Endothelial cell of umbilical vein (primary cell): ENCODE measurements around the gene COQ8B. TPM values are rescaled to one million over a fixed set of nuclear protein-coding genes. Genes with fewer than 3 reads are reported as not detected.

ENCODE experiments used
- BruUV-seq: library from RNA; stranded (reverse); fragments of 400-500 nt; replicated peaks from 2 replicates; lab custom pipeline; 2021; lab: Mats Ljungman, UMichigan
- CTCF ChIA-PET: fragments of 300-600, 350-600 bp; sonication (Branson Sonifier 250); formaldehyde crosslinking; loops from one replicate; lab custom pipeline; 2021; ENCODE audit warnings: antibody characterized with exemption, inconsistent platforms; lab: Charles Lee
- POLR2A ChIA-PET: fragments of 300-600, 350-600 bp; sonication (Branson Sonifier 250); formaldehyde crosslinking; loops from one replicate; lab custom pipeline; 2021; ENCODE audit warnings: antibody characterized with exemption, inconsistent platforms; lab: Charles Lee
- DNase-seq: peaks from one replicate; pipeline ENCODE4 v3.0.0-alpha.2; 2011; ENCODE audit warnings: low read depth, low spot score
- FAIRE-seq: peaks from 2 replicates; lab custom pipeline; 2011; peaks lifted over from hg19 to GRCh38; lab: Jason Lieb, UNC
- H2AFZ ChIP-seq: 2 replicates; pipeline ENCODE4 v1.6.0; 2012; ENCODE audit warnings: low read depth, low read length, control low read depth, inconsistent platforms
- H3K27ac ChIP-seq: 2 replicates; pipeline ENCODE4 v1.5.1; 2011; ENCODE audit warnings: low read depth, mild to moderate bottlenecking, control low read depth, low read length, moderate library complexity; ENCODE audit not compliant: insufficient read depth
- H3K27me3 ChIP-seq, 2 experiments: 2 replicates each; pipeline versions ENCODE4 v1.6.0 to v1.6.1; 2011; ENCODE audit warnings: low read length in 2 of 2, mixed read lengths in 1 of 2; ENCODE audit not compliant: control insufficient read depth in 2 of 2, insufficient read depth in 2 of 2
- H3K36me3 ChIP-seq, 2 experiments: 2 replicates in 1 of 2; 3 replicates in 1 of 2; pipeline ENCODE4 v1.5.1; 2011; ENCODE audit warnings: low read length in 2 of 2, mild to moderate bottlenecking in 1 of 2, moderate library complexity in 1 of 2; ENCODE audit not compliant: control insufficient read depth in 2 of 2, insufficient read depth in 2 of 2; ENCODE audit errors: extremely low read depth in 1 of 2
- H3K4me1 ChIP-seq: 3 replicates; pipeline ENCODE4 v1.5.1; 2011; ENCODE audit warnings: mild to moderate bottlenecking, low read length; ENCODE audit not compliant: control insufficient read depth, insufficient read depth; ENCODE audit errors: extremely low read depth
- H3K4me2 ChIP-seq: 2 replicates; pipeline ENCODE4 v1.6.1; 2011; ENCODE audit warnings: low read length, control low read depth, mixed read lengths; ENCODE audit not compliant: insufficient read depth
- H3K4me3 ChIP-seq, 3 experiments: fragments of 200-600 bp in 1 of 3; sonication (generic), shearing (Covaris generic) in 1 of 3; replicated peaks in 1 of 3; 2 replicates each; pipeline ENCODE4 v1.5.1; 2011 to 2016; ENCODE audit warnings: control low read depth in 3 of 3, low read length in 3 of 3, mild to moderate bottlenecking in 2 of 3, inconsistent platforms in 1 of 3, low read depth in 1 of 3, moderate library complexity in 1 of 3; ENCODE audit not compliant: insufficient read depth in 1 of 3
- H3K79me2 ChIP-seq: 2 replicates; pipeline ENCODE4 v1.6.0; 2012; ENCODE audit warnings: low read length, inconsistent platforms; ENCODE audit not compliant: control insufficient read depth, insufficient read depth
- H3K9ac ChIP-seq: replicated peaks from 2 replicates; pipeline ENCODE3; 2011; ENCODE audit warnings: low read length, control low read depth; ENCODE audit not compliant: insufficient read depth; ENCODE audit errors: extremely low read depth
- H3K9me1 ChIP-seq: replicated peaks from 3 replicates; pipeline ENCODE4 v1.6.0; 2011; ENCODE audit warnings: mild to moderate bottlenecking, low read length; ENCODE audit not compliant: control insufficient read depth, insufficient read depth; ENCODE audit errors: extremely low read depth
- H3K9me3 ChIP-seq: replicated peaks from 2 replicates; pipeline ENCODE4 v1.5.1; 2012; ENCODE audit warnings: low read length, inconsistent platforms; ENCODE audit not compliant: control insufficient read depth, insufficient read depth
- H4K20me1 ChIP-seq: replicated peaks from 2 replicates; pipeline ENCODE3; 2011; ENCODE audit warnings: mild to moderate bottlenecking, low read length; ENCODE audit not compliant: control insufficient read depth, insufficient read depth; ENCODE audit errors: extremely low read depth
- CTCF ChIP-seq, 2 donors: IDR thresholded peaks; 1 replicate in 1 of 2; 2 replicates in 1 of 2; pipeline ENCODE4 v1.5.1; 2011; ENCODE audit warnings: low read length in 2 of 2, mild to moderate bottlenecking in 2 of 2, moderate library complexity in 2 of 2, control low read depth in 1 of 2, inconsistent platforms in 1 of 2, low read depth in 1 of 2; ENCODE audit not compliant: insufficient read depth in 1 of 2; ENCODE audit errors: extremely low read depth in 1 of 2
- EZH2 ChIP-seq: IDR thresholded peaks from 2 replicates; pipeline ENCODE4 v1.6.1; 2012; ENCODE audit warnings: borderline replicate concordance, low read depth, mild to moderate bottlenecking, moderate library complexity, low read length, inconsistent platforms; ENCODE audit not compliant: severe bottlenecking
- FOS ChIP-seq: IDR thresholded peaks from 2 replicates; pipeline ENCODE4 v1.6.1; 2011; ENCODE audit warnings: mild to moderate bottlenecking, low read length, moderate library complexity, borderline replicate concordance; ENCODE audit not compliant: insufficient read depth
- GATA2 ChIP-seq: IDR thresholded peaks from 2 replicates; pipeline ENCODE4 v1.7.0; 2011; ENCODE audit warnings: low read depth, mild to moderate bottlenecking, moderate library complexity, mixed read lengths, low read length; ENCODE audit not compliant: insufficient read length, insufficient read depth
- JUN ChIP-seq: IDR thresholded peaks from 2 replicates; pipeline ENCODE4 v1.6.1; 2011; ENCODE audit warnings: borderline replicate concordance, low read depth; ENCODE audit not compliant: insufficient read length, insufficient read depth
- MAX ChIP-seq: IDR thresholded peaks from 2 replicates; pipeline ENCODE4 v1.6.1; 2011; ENCODE audit not compliant: insufficient read depth, insufficient read length
- MYC ChIP-seq: IDR thresholded peaks from one replicate; pipeline ENCODE4 v1.6.1; 2011; ENCODE audit warnings: mild to moderate bottlenecking, low read depth, low read length
- POLR2A ChIP-seq: IDR thresholded peaks from 2 replicates; pipeline ENCODE4 v1.6.1; 2012; ENCODE audit warnings: low read depth, mild to moderate bottlenecking, control low read depth, low read length
- POLR2AphosphoS5 ChIP-seq: IDR thresholded peaks from 2 replicates; pipeline ENCODE4 v1.6.1; 2012; ENCODE audit warnings: low read depth, mild to moderate bottlenecking, control low read depth, low read length, moderate library complexity; ENCODE audit not compliant: insufficient read depth
- dilution Hi-C: fragments of 300-500 bp; cut with MboI; formaldehyde crosslinking; loops from one replicate; pipeline ENCODE4 v1.15.0; 2019; ENCODE audit warnings: low sequenced_read_pairs; ENCODE audit not compliant: extremely low pct_ligation_motif_present
- intact Hi-C: fragments of 100-400 bp; cut with micrococcal nuclease; formaldehyde crosslinking; loops from one replicate; pipeline ENCODE4 v1.10.0; 2022
- polyA plus RNA-seq, 4 experiments: library from polyadenylated mRNA; depleted of rRNA in 3 of 4; stranded (reverse) in 3 of 4; unstranded in 1 of 4; fragments of >200 nt; gene quantifications; 2 replicates each; pipeline versions ENCODE4 v1.2.1 to v1.2.3, GENCODE V29; 2011 to 2012; ENCODE audit warnings: missing spikeins in 1 of 4
- total RNA-seq: library from RNA; stranded (reverse); gene quantifications from 2 replicates; pipeline ENCODE4 v1.2.3, GENCODE V29; 2021

The COQ8B gene
- total and polyA plus RNA-seq, 2 donors (not counting 3 experiments of a cell fraction or from before 2014, with no cell fraction given) = 16.2 to 19.2 TPM

- BruUV-seq = no TSS peak
- FAIRE-seq = no peak
- POLR2A ChIA-PET = no interaction called here
Measured at GRCh38 chr19:40707615-40708014, 9.1 kb downstream of the COQ8B start.

More at GRCh38 chr19:40707615-40708014, 9.1 kb downstream of the COQ8B start:
- DNase-seq = no peak
- H3K9me1 ChIP-seq = no peaks in the 10 kb centered on the region
- H3K27ac ChIP-seq = no peak overlapping the region
- H3K36me3 ChIP-seq = peaks cover 0 to 10% of the 10 kb centered on the region in 2 experiments
- no peak overlapping the region for H3K9ac ChIP-seq
- CTCF ChIA-PET = no interaction called here
- TF ChIP-seq EZH2 (no peak), GATA2 (no peak), JUN (no peak), POLR2A (no peak), POLR2AphosphoS5 (no peak), MAX (no peak), MYC (no peak), FOS (no peak), CTCF (IDR thresholded peaks at IDR 0.05; ENCODE audit: extremely low read depth in 1 of 2, insufficient read depth in 1 of 2, low read depth in 1 of 2, low read length in 2 of 2) (no peak)
- H3K4me3 ChIP-seq = no peak overlapping the region
- no peaks in the 10 kb centered on the region for H3K79me2 ChIP-seq
- H4K20me1 ChIP-seq = no peaks in the 10 kb centered on the region
- H3K4me1 ChIP-seq = no peaks in the 10 kb centered on the region
- H3K4me2 ChIP-seq = no peak overlapping the region
- H2AFZ ChIP-seq = no peak overlapping the region
- intact Hi-C loops (no loop called here), dilution Hi-C loops (no loop called here)
- H3K9me3 ChIP-seq = no peaks in the 10 kb centered on the region
- H3K27me3 ChIP-seq = no peaks in the 10 kb centered on the region
